ENCODE measurements around the gene PPA2.
"Not testable (repeated sequence)": the region's sequence is repeated elsewhere in the genome, so short reads cannot be mapped to it uniquely, and the experiment has no call there.

PPA2 gene

GRCh38 chr4:105430811-105431210 lies 43.1 kb downstream of the PPA2 start:
- DNase-seq (ENCODE audit: low read depth) = no peak
- H3K4me3 ChIP-seq (ENCODE audit: low read length) = no peak overlapping the region
- TF ChIP-seq CTCF (conservative IDR thresholded peaks at IDR 0.05; ENCODE audit: low read depth, low read length) = no peak

- no peak for TF ChIP-seq CTCF (conservative IDR thresholded peaks at IDR 0.05; ENCODE audit: low read depth, low read length)
- DNase-seq (ENCODE audit: low read depth) = no peak
- H3K4me3 ChIP-seq (ENCODE audit: low read length) = no peak overlapping the region
These were observed 47.5 kb downstream of the PPA2 start for GRCh38 chr4:105426187-105426897.

- no peak overlapping the region for H3K4me3 ChIP-seq (ENCODE audit: low read length)
- no peak for TF ChIP-seq CTCF (conservative IDR thresholded peaks at IDR 0.05; ENCODE audit: low read depth, low read length)
- no peak for DNase-seq (ENCODE audit: low read depth)
These were observed 51.5 kb downstream of the PPA2 start for GRCh38 chr4:105422207-105422920.

- H3K4me3 ChIP-seq (ENCODE audit: low read length) = no peak overlapping the region
- DNase-seq (ENCODE audit: low read depth) = no peak
- no peak for TF ChIP-seq CTCF (conservative IDR thresholded peaks at IDR 0.05; ENCODE audit: low read depth, low read length)
These were observed 56.2 kb downstream of the PPA2 start for GRCh38 chr4:105417624-105418023.

GRCh38 chr4:105415281-105415744 lies 58.5 kb downstream of the PPA2 start:
- DNase-seq (ENCODE audit: low read depth) = no peak
- no peak overlapping the region for H3K4me3 ChIP-seq (ENCODE audit: low read length)
- no peak for TF ChIP-seq CTCF (conservative IDR thresholded peaks at IDR 0.05; ENCODE audit: low read depth, low read length)

GRCh38 chr4:105414316-105414715 lies 59.5 kb downstream of the PPA2 start:
- DNase-seq (ENCODE audit: low read depth) = no peak
- no peak for TF ChIP-seq CTCF (conservative IDR thresholded peaks at IDR 0.05; ENCODE audit: low read depth, low read length)
- H3K4me3 ChIP-seq (ENCODE audit: low read length) = no peak overlapping the region

GRCh38 chr4:105409135-105409534 lies 64.7 kb downstream of the PPA2 start:
- not testable (repeated sequence) for DNase-seq (ENCODE audit: low read depth); H3K4me3 ChIP-seq (ENCODE audit: low read length)

Data from retinal pigment epithelial cell (primary cell).